NAMALWA (cell line): ENCODE measurements around the gene STARD7.
"Not testable (repeated sequence)": the region's sequence is repeated elsewhere in the genome, so short reads cannot be mapped to it uniquely, and the experiment has no call there.

Experiments used
- DNase-seq: peaks from one replicate; pipeline ENCODE4 v3.0.0-alpha.2; 2015; ENCODE audit warnings: low spot score

STARD7 gene

GRCh38 chr2:96148410-96149217, 60.0 kb downstream of the STARD7 start:
- peak; percentile 90 for DNase-seq

DNA sequence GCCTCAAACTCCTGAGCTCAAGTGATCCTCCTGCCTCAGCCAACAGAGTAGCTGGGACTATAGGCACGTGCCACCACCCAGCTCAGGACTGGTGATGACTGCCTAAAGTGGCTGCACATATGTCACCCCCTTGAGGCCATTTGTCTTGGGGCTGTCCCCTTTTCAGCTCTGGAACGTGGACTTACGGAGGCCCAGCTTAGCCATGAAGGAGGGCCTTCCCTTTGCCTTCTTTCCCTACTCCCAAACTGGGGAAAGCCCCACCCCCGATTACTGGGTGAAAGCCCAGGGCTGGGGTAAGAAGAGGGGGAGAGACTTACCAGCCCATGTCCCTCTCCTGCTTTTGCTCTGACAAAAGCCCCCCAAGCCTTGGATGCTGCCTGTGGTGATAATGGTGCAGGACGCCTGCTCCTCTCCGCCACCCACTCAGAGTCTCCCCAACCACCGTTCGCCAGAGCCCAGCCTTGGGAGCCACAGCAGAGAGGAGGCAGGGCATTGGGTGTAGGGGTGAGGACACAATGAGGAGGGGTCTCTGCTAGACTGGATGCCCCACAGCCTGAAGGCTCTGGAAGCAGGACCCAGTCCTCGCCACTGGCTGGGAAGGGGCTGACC, 60.9 kb downstream of the STARD7 start:
- peak; percentile 55 for DNase-seq

- no peak for DNase-seq
Measured at GRCh38 chr2:96146881-96147592, 61.6 kb downstream of the STARD7 start.

GRCh38 chr2:96146153-96146880, 62.3 kb downstream of the STARD7 start:
- peak; percentile 84 for DNase-seq

DNA sequence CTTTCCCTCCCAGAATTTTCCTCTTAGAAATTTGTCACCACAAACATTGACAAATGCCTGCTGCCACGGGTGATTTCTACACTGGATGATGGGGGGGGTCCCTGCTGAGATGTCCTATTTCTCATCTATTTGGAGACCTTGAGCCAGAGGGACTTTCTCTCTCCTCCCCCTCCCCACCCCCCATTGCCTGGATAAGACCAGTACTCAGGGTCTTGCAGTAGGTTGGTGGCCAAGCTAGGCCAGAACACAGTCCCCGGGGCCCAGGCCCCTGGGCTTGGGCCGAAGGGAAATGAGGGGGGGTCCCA, 62.8 kb downstream of the STARD7 start:
- DNase-seq: no peak

GRCh38 chr2:96145036-96145847, 63.4 kb downstream of the STARD7 start, which contains the start of gene DUSP2:
Gene DUSP2 (minus strand): TSS chr2:96145440. CDS start chr2:96145354, 86 bp downstream.
- peak; percentile 88 for DNase-seq

GRCh38 chr2:96144481-96145035, 64.1 kb downstream of the STARD7 start:
- DNase-seq: peak; percentile 37

DNA sequence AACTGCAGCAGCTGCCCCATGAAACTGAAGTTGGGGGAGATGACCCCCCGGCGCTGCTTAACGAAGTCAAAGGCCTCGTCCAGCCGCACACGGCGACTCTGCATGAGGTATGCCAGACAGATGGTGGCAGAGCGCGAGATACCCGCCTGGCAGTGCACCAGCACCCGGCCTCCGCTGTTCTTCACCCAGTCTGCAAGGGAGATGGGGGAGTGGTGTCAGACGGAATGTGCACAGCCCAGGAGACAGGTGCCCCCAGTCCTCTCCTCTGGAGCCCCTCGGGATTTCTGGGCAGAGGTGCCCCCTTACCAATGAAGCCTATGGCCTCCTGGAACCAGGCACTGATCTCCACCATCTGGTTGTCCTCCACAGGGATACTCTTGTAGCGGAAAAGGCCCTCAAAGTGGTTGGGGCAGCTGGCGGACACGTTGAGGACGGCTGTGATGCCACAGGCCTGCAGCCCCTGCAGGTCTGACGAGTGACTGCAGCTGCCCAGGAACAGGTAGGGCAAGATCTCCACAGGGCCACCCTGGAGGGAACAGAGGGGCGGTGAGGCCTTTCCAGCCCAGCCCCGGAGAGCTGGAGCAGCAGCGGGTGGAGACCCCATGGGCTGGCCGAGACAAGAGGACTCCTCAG, 64.7 kb downstream of the STARD7 start:
- DNase-seq: peak; percentile 65

DNA sequence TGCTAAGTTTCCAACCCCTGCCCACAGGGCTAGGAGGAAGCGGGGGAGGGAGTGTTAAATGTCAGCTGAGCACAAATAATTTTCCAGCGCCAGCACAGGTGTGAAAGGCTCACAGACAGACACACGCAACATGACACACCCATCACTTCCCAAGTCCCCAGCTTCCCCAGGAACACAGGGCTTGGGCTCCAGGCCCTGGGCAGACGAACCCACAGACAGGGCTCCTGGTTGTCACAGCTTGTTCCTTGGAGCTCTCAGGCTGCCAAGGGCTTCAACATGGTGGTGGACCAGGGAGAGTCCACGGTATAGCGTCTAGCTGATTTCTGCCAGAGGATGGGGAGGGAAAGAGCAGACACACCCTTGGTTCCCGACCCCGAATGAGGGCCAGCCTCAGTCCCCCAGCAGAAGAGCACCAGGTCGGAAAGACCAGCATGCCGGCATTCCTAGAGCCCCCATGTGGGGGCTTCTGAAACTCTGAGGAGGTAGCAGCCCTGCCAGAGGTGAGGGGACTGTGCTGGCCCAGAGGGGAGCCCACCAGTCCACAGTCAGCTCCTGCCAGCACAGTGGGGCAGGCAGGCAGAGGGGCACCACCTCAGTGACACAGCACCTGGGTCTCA, 65.3 kb downstream of the STARD7 start:
- no peak for DNase-seq

DNA sequence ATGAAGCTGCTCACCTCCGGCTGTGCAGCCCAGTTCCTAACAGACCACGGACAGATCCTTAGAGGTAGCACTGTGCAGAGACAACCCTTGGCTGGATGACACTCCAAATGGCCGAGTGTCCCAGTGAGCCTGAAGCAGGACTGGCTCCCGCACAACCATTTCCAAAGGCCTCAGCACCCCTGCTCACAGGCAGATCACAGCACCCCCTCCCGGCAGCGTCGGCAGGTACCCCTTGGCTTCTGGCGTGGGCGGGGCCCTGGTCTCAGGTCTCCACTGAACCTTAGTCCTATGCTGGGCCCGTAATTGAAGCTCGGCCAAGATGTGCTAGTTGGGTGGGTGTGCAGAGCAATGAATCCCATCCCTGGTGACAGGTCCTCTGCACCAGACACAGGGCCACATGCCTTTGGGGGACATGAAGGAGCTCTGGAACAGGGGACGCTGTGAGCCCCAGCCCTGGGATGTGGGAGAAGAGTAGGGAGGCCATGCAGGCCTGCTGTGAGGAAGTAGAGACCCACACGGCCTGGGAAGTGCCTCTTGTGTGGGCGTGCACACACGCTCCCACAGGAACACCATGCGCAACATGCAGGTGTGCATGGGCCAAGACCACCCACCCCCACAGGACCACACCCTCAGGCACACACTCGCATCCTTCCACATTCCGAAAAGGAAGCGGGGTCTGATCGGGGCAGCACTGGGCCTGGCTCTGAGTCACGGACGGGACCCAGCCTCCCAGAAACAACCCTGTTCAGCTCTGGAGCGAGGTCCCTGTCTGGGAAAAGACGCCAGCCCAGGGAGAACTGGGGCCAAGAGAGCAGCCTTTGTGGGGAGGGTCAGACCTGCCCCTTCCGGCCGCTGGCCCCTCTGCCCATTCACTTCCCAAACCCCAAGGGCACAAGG, 66.2 kb downstream of the STARD7 start:
- DNase-seq: peak; percentile 71

- not testable (repeated sequence) for DNase-seq
Measured at GRCh38 chr2:96141624-96141967, 67.0 kb downstream of the STARD7 start.

GRCh38 chr2:96140941-96141623, 67.5 kb downstream of the STARD7 start:
- no peak for DNase-seq

GRCh38 chr2:96139181-96139758, 69.4 kb downstream of the STARD7 start:
- no peak for DNase-seq

DNA sequence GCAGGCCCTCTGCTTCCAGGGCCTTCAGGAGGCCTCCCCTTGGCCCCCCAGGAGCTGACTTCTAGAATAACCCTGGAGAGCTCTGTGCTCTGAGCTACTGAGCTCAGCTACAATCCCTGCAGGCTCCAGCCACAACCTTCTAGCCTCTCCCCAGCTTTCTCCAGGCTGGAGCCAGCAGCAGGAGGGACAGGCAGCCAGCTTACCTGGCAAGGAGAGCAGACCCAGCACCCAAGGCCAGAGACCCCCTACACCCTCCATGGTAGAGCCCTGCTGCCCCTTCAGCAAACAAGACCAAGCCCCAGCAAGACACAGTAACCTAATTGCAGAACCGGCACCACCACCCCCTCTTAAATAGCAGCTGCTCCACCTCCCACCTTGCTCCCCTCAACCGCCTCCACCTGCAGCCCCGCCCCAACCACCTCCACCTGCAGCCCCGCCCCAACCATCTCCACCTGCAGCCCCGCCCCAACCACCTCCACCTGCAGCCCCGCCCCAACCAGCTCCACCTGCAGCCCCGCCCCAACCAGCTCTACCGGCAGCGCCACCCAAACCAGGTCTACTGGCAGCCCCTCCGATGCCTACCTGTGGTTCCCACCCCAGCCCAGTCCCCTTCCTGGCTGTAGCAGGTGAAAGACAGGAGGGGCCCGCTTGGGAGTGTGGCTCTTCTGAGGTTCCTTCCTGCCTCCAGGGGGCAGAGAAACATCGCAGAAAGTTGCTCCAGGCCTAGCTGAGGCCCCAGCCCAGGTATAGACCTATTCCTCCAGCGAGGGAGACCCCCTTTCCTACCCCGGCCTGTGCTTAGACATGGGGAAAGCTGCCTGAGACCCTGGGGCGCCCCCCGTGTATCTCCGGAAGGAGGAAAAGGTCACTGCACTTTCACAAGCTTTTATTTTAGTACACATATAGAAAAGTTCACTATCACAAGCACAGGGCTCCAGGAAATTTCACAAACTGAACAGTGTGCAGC, 70.2 kb downstream of the STARD7 start, which contains the start of gene ASTL:
Gene ASTL (minus strand): TSS at position 324 of the 967 bp plus-strand sequence. CDS start 66 bp downstream, at position 258.
- peak; percentile 71 for DNase-seq

DNA sequence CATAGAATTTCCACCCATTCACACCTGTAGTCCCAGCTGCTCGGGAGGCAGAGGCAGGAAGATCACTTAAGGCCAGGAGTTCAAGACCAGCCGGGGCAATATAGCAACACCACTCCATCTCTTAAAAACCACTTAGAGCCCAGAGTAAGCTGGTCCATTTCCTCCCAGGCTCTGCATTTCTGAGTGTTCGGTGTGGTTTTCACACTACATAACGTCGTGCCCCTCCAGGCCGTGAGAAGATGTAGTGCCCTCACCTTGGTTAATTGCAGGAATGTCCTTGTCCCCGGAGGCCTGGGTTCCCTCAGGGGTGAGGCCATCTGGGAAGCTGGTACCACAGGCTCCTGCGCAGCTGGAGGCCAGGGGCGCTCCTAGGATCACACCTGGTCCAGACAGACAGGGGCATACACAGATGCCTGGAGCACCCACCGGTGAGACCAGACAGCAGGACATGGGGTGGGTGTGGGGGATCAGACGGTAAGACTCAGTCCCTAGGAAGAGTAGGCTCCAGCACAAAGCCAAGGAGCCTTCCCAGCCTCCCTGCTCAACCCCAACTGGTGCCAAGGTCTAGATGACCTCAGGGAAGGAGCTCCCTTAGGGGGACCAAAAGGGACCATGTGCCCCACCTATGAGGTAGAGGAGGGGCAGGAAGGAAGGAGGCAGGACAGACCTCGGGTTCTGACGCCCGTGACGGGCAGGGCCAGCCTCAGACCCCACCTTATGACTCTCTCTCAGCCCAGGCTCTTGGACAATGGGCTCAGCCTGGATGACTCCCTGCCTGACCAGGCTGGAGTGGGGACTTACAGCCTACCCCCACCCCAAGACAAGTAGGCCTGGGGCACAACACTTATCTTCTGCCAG, 71.1 kb downstream of the STARD7 start:
- no peak for DNase-seq

DNA sequence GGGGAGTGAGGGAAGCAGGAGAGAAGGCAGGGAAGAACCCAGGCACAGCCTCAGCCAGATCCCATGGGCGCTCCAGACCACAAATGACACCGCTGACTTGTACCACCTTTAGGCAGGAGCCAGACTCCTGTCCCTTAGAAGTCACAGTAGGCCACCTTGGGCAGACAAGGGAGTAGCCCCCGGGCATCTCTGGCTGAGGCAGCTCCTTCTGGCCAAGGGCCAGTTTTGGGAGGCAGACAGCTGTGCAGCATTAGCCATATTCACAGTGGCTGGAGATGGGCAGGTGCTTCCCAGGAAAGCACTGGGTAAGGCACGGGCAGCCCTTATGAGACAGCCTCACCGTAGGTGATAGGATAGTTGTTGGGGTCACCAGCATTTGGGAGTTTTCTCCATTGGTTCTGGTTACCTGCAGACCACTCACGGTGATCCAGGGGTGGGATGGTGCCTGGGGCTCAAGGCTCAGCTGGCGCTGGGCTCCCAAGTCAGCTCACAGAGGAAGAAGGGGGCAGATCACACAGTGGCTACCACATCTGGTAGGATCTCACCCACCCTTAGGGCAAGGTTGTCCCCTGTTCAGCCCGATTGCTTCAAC, 72.4 kb downstream of the STARD7 start:
- no peak for DNase-seq
